Measurements from ENCODE around the gene CADPS2.

The CADPS2 gene

DNA sequence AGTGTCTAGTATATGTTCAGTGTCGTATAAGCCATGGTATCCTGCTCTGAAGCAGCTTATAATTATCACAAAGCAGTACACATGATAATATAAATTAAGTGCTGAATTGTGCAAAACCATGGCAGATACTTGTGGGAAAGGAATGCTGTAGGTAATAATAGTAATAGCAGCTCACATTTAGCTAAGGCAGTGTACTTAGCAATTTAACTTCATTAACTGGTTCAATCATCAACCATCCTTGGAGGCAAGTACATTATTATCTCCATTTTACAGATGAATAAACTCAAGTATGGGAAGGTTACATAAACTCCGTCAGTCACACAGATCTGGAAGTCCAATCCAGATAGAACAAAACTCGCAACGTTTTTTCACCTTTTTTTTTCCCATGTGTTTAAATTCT is 161.9 kb downstream of the CADPS2 start:
- TF ChIP-seq, protein P1, sequence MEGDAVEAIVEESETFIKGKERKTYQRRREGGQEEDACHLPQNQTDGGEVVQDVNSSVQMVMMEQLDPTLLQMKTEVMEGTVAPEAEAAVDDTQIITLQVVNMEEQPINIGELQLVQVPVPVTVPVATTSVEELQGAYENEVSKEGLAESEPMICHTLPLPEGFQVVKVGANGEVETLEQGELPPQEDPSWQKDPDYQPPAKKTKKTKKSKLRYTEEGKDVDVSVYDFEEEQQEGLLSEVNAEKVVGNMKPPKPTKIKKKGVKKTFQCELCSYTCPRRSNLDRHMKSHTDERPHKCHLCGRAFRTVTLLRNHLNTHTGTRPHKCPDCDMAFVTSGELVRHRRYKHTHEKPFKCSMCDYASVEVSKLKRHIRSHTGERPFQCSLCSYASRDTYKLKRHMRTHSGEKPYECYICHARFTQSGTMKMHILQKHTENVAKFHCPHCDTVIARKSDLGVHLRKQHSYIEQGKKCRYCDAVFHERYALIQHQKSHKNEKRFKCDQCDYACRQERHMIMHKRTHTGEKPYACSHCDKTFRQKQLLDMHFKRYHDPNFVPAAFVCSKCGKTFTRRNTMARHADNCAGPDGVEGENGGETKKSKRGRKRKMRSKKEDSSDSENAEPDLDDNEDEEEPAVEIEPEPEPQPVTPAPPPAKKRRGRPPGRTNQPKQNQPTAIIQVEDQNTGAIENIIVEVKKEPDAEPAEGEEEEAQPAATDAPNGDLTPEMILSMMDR (IDR thresholded peaks at IDR 0.05; ENCODE audit: control insufficient read depth, extremely low read depth, insufficient read depth), result no peak
- H3K4me3 ChIP-seq (ENCODE audit: low read depth, low read length), result no peak overlapping the region
- no peak for DNase-seq (ENCODE audit: low read depth)

DNA sequence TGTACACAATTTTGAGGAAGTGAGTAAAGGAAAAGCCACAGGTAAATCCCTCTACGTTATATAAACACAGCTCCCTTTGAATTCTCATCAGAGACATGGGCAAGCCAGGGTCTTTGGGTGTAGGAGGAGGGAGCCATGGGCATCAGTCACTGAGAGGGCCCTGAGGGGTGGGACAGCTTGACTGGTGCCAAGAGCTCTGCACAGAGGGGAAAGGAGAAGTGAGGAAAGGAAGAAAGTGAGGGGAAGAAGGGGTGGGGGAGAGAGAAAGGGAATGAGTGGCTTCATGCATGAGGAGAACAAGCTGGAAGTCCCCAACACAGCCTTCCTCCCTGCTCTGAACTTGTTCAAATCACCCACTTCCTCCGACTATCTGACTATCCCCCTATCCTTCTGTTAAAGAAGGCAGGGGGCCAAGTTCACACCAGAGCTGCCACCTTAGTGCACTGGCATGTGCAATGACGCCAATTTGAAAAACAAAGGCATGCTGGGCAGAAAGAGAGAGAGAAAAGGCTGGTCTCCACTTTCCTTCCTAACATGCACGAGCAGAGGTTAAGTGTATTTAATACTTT is 167.2 kb downstream of the CADPS2 start:
- H3K4me3 ChIP-seq (ENCODE audit: low read depth, low read length), result no peak overlapping the region
- DNase-seq (ENCODE audit: low read depth), result no peak
- TF ChIP-seq, protein P1 (IDR thresholded peaks at IDR 0.05; ENCODE audit: control insufficient read depth, extremely low read depth, insufficient read depth), result no peak

- no peak overlapping the region for H3K4me3 ChIP-seq (ENCODE audit: low read depth, low read length)
- no peak for DNase-seq (ENCODE audit: low read depth)
- TF ChIP-seq, protein P1 (IDR thresholded peaks at IDR 0.05; ENCODE audit: control insufficient read depth, extremely low read depth, insufficient read depth), result no peak
Observed at GRCh38 chr7:122717356-122718089, 168.7 kb downstream of the CADPS2 start.

DNA sequence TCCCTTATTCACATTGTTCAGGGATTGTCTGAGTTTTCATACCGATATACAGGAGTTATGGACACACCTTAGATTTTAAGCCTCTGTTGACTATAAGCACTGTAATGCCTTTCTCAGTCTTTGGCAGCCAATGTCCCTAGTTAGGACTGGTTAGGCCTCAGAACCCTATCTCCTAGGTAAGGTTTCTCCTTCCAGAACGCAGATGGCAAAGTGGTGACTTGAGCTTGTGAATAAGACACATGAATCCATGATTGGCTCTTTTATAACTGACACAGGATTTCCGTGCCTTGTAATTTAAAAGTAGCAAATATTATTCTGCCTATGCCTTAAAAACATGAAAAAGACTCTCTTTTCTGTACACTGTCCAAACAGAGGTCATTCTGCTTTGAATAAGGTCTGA is 171.1 kb downstream of the CADPS2 start:
- TF ChIP-seq, protein P1 (IDR thresholded peaks at IDR 0.05; ENCODE audit: control insufficient read depth, extremely low read depth, insufficient read depth), result no peak
- H3K4me3 ChIP-seq (ENCODE audit: low read depth, low read length), result no peak overlapping the region
- DNase-seq (ENCODE audit: low read depth), result no peak

DNA sequence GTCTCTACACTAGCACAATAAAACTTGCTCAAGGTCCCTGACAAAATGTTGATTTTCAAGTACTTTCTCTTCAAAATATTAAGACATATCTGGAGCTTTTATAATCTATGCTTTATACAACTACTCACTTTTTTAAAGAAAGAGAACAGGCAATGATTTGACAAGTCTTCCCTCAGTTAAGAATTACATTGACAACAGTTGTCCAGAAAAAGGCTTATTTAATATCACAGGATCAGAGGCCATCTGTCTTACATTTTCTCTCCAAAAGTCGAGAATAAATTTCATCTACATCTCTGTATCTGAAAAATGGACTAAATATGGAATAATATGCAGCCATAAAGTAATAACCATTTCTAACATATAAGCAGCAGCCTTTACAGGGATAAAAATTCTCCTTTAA is 175.3 kb downstream of the CADPS2 start:
- DNase-seq (ENCODE audit: low read depth), result no peak
- TF ChIP-seq, protein P1 (IDR thresholded peaks at IDR 0.05; ENCODE audit: control insufficient read depth, extremely low read depth, insufficient read depth), result no peak
- H3K4me3 ChIP-seq (ENCODE audit: low read depth, low read length), result no peak overlapping the region

- no peak for DNase-seq (ENCODE audit: low read depth)
- no peak overlapping the region for H3K4me3 ChIP-seq (ENCODE audit: low read depth, low read length)
- TF ChIP-seq, protein P1 (IDR thresholded peaks at IDR 0.05; ENCODE audit: control insufficient read depth, extremely low read depth, insufficient read depth), result no peak
Observed at GRCh38 chr7:122709930-122710646, 176.2 kb downstream of the CADPS2 start.

Data from LNCaP clone FGC (cell line).